Ovary (tissue), 3 donors: ENCODE measurements around the gene OVAAL.

Experiments used
- CTCF ChIP-seq, 3 donors: fragments of 450-650 bp in 2 of 3; fragments of 200-600 bp in 1 of 3; IDR thresholded peaks; one replicate each; pipeline versions ENCODE4 v1.5.1 to v1.8.0; 2016 to 2022; ENCODE audit warnings: antibody characterized with exemption in 3 of 3, mild to moderate bottlenecking in 1 of 3
- POLR2A ChIP-seq: fragments of 450-650 bp; IDR thresholded peaks from one replicate; pipeline ENCODE4 v1.6.1; 2017; ENCODE audit warnings: antibody characterized with exemption, mild to moderate bottlenecking, moderate library complexity
- donor health status: DM: no; HTN: no; CAD: no.

GRCh38 chr1:180571832-180572636, 13.3 kb downstream of the OVAAL start:
- TF ChIP-seq CTCF (IDR thresholded peaks at IDR 0.05) (no peak), POLR2A (no peak)
